ENCODE measurements around the gene DISP1. TPM values are rescaled to one million over a fixed set of nuclear protein-coding genes. Genes with fewer than 3 reads are reported as not detected.

Gene DISP1
- total and polyA plus RNA-seq, 10 of the 15 experiments (the other 5 are each of a cell fraction or from before 2014, with no cell fraction given): 0.11 to 1.4 (median 0.72) TPM

DNA sequence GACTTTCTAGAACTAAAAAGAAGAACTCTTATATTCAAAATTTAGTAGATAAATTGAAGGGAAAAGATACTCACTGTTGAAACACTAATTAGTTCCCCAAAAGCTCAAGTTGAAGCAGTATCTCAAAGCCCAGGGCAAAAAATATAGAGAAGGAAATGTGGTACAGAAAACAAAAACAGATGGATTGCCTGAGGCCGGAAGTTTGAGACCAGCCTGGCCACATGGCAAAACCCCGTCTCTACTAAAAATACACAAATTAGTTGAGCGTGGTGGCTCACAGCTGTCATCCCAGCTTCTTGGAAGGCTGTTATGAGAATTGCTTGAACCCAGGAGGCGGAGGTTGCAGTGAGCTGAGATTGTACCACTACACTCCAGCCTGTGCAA, 41.9 kb upstream of the DISP1 start (continued):
- TF ChIP-seq ZZZ3 (IDR thresholded peaks at IDR 0.05; ENCODE audit: control insufficient read depth, insufficient read length, low read depth) (no peak), POLR2AphosphoS5 (IDR thresholded peaks at IDR 0.05; ENCODE audit: low read length) (no peak), NFYB (IDR thresholded peaks at IDR 0.05; ENCODE audit: insufficient read depth, low read depth, low read length) (no peak), ZNF274 (IDR thresholded peaks at IDR 0.05; ENCODE audit: insufficient read depth, insufficient read length) (no peak), FOS (IDR thresholded peaks at IDR 0.05; ENCODE audit: borderline replicate concordance, extremely low read depth, insufficient read length) (no peak), MEF2A (IDR thresholded peaks at IDR 0.05; ENCODE audit: insufficient read depth, low read depth, low read length) (peak; percentile 74), MTA2 (IDR thresholded peaks at IDR 0.05; ENCODE audit: low read depth) (peak; percentile 69), FOXK2 (IDR thresholded peaks at IDR 0.05) (no peak), TCF12 (IDR thresholded peaks at IDR 0.05; ENCODE audit: low read depth, low read length) (peak; percentile 81), NR2C2 (IDR thresholded peaks at IDR 0.05; ENCODE audit: borderline replicate concordance, control insufficient read depth, insufficient read length, low read depth) (no peak), IKZF2 (IDR thresholded peaks at IDR 0.05) (peak; percentile 68 to 69), CREB1 (IDR thresholded peaks at IDR 0.05; ENCODE audit: low read depth) (no peak)
- TF ChIP-seq, protein P1, sequence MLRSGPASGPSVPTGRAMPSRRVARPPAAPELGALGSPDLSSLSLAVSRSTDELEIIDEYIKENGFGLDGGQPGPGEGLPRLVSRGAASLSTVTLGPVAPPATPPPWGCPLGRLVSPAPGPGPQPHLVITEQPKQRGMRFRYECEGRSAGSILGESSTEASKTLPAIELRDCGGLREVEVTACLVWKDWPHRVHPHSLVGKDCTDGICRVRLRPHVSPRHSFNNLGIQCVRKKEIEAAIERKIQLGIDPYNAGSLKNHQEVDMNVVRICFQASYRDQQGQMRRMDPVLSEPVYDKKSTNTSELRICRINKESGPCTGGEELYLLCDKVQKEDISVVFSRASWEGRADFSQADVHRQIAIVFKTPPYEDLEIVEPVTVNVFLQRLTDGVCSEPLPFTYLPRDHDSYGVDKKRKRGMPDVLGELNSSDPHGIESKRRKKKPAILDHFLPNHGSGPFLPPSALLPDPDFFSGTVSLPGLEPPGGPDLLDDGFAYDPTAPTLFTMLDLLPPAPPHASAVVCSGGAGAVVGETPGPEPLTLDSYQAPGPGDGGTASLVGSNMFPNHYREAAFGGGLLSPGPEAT (IDR thresholded peaks at IDR 0.05; ENCODE audit: low read depth): no peak
- TF ChIP-seq, protein P2, sequence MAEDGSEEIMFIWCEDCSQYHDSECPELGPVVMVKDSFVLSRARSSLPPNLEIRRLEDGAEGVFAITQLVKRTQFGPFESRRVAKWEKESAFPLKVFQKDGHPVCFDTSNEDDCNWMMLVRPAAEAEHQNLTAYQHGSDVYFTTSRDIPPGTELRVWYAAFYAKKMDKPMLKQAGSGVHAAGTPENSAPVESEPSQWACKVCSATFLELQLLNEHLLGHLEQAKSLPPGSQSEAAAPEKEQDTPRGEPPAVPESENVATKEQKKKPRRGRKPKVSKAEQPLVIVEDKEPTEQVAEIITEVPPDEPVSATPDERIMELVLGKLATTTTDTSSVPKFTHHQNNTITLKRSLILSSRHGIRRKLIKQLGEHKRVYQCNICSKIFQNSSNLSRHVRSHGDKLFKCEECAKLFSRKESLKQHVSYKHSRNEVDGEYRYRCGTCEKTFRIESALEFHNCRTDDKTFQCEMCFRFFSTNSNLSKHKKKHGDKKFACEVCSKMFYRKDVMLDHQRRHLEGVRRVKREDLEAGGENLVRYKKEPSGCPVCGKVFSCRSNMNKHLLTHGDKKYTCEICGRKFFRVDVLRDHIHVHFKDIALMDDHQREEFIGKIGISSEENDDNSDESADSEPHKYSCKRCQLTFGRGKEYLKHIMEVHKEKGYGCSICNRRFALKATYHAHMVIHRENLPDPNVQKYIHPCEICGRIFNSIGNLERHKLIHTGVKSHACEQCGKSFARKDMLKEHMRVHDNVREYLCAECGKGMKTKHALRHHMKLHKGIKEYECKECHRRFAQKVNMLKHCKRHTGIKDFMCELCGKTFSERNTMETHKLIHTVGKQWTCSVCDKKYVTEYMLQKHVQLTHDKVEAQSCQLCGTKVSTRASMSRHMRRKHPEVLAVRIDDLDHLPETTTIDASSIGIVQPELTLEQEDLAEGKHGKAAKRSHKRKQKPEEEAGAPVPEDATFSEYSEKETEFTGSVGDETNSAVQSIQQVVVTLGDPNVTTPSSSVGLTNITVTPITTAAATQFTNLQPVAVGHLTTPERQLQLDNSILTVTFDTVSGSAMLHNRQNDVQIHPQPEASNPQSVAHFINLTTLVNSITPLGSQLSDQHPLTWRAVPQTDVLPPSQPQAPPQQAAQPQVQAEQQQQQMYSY (CRISPR knock-in tag; IDR thresholded peaks at IDR 0.05): no peak
- TF ChIP-seq, protein P3, sequence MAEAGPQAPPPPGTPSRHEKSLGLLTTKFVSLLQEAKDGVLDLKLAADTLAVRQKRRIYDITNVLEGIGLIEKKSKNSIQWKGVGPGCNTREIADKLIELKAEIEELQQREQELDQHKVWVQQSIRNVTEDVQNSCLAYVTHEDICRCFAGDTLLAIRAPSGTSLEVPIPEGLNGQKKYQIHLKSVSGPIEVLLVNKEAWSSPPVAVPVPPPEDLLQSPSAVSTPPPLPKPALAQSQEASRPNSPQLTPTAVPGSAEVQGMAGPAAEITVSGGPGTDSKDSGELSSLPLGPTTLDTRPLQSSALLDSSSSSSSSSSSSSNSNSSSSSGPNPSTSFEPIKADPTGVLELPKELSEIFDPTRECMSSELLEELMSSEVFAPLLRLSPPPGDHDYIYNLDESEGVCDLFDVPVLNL (IDR thresholded peaks at IDR 0.05; ENCODE audit: low read depth, low read length): no peak
- TF ChIP-seq, protein P4, sequence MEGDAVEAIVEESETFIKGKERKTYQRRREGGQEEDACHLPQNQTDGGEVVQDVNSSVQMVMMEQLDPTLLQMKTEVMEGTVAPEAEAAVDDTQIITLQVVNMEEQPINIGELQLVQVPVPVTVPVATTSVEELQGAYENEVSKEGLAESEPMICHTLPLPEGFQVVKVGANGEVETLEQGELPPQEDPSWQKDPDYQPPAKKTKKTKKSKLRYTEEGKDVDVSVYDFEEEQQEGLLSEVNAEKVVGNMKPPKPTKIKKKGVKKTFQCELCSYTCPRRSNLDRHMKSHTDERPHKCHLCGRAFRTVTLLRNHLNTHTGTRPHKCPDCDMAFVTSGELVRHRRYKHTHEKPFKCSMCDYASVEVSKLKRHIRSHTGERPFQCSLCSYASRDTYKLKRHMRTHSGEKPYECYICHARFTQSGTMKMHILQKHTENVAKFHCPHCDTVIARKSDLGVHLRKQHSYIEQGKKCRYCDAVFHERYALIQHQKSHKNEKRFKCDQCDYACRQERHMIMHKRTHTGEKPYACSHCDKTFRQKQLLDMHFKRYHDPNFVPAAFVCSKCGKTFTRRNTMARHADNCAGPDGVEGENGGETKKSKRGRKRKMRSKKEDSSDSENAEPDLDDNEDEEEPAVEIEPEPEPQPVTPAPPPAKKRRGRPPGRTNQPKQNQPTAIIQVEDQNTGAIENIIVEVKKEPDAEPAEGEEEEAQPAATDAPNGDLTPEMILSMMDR (IDR thresholded peaks at IDR 0.05 in 2 of 3, conservative IDR thresholded peaks at IDR 0.05 in 1 of 3; ENCODE audit: control insufficient read depth in 2 of 3, extremely low read depth in 1 of 3, insufficient read depth in 1 of 3, low read depth in 3 of 3, low read length in 3 of 3): no peak
- TF ChIP-seq, protein P5, sequence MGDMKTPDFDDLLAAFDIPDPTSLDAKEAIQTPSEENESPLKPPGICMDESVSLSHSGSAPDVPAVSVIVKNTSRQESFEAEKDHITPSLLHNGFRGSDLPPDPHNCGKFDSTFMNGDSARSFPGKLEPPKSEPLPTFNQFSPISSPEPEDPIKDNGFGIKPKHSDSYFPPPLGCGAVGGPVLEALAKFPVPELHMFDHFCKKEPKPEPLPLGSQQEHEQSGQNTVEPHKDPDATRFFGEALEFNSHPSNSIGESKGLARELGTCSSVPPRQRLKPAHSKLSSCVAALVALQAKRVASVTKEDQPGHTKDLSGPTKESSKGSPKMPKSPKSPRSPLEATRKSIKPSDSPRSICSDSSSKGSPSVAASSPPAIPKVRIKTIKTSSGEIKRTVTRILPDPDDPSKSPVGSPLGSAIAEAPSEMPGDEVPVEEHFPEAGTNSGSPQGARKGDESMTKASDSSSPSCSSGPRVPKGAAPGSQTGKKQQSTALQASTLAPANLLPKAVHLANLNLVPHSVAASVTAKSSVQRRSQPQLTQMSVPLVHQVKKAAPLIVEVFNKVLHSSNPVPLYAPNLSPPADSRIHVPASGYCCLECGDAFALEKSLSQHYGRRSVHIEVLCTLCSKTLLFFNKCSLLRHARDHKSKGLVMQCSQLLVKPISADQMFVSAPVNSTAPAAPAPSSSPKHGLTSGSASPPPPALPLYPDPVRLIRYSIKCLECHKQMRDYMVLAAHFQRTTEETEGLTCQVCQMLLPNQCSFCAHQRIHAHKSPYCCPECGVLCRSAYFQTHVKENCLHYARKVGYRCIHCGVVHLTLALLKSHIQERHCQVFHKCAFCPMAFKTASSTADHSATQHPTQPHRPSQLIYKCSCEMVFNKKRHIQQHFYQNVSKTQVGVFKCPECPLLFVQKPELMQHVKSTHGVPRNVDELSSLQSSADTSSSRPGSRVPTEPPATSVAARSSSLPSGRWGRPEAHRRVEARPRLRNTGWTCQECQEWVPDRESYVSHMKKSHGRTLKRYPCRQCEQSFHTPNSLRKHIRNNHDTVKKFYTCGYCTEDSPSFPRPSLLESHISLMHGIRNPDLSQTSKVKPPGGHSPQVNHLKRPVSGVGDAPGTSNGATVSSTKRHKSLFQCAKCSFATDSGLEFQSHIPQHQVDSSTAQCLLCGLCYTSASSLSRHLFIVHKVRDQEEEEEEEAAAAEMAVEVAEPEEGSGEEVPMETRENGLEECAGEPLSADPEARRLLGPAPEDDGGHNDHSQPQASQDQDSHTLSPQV (IDR thresholded peaks at IDR 0.05): no peak

Measured in GM12878 (cell line).